SK-N-SH (cell line): Measurements from ENCODE around the gene PPP1CA. TPM values are rescaled to one million over a fixed set of nuclear protein-coding genes. Genes with fewer than 3 reads are reported as not detected.

Experiments
- CTCF ChIA-PET: fragments of 300-600, 350-600 bp; formaldehyde crosslinking; extraction: SDS; loops from one replicate; lab custom pipeline; 2021; lab: Yijun Ruan, JAX
- POLR2A ChIA-PET: fragments of 350-600 bp; sonication (Branson Sonifier 250); formaldehyde crosslinking; extraction: SDS; loops from one replicate; lab custom pipeline; 2020; ENCODE audit warnings: antibody characterized with exemption, inconsistent platforms; lab: Yijun Ruan, JAX
- DNase-seq: peaks from one replicate; pipeline ENCODE4 v3.0.0; 2012
- H2AFZ ChIP-seq: fragments of 200-600 bp; sonication (generic); 2 replicates; pipeline ENCODE4 v1.8.1; 2016; ENCODE audit warnings: antibody characterized with exemption, mild to moderate bottlenecking, low read depth
- H3F3A ChIP-seq: fragments of 200-600 bp; sonication (generic); replicated peaks from 2 replicates; pipeline ENCODE3; 2016; ENCODE audit warnings: antibody characterized with exemption, mild to moderate bottlenecking; ENCODE audit not compliant: insufficient read depth
- H3K27ac ChIP-seq, 2 experiments: fragments of 200-500 bp in 1 of 2; fragments of 200-600 bp in 1 of 2; sonication (Bioruptor generic) in 1 of 2; sonication (generic), shearing (Covaris generic) in 1 of 2; 2 replicates each; pipeline versions ENCODE4 v1.5.1 to v1.6.1; 2014 to 2016; ENCODE audit warnings: low read depth in 2 of 2, inconsistent platforms in 1 of 2, low read length in 1 of 2, mild to moderate bottlenecking in 1 of 2, mixed read lengths in 1 of 2
- H3K27me3 ChIP-seq: fragments of 200-600 bp; sonication (generic), shearing (Covaris generic); 2 replicates; pipeline ENCODE4 v1.6.1; 2016; ENCODE audit warnings: mixed run types; ENCODE audit not compliant: insufficient read depth
- H3K36me3 ChIP-seq, 2 experiments: fragments of 200-500 bp in 1 of 2; fragments of 200-600 bp in 1 of 2; sonication (Bioruptor generic) in 1 of 2; sonication (generic) in 1 of 2; replicated peaks in 1 of 2; 2 replicates each; pipeline versions ENCODE3 to v1.5.1; 2014 to 2016; ENCODE audit warnings: low read length in 1 of 2, mild to moderate bottlenecking in 1 of 2; ENCODE audit not compliant: insufficient read depth in 2 of 2, control insufficient read depth in 1 of 2
- H3K4me1 ChIP-seq, 2 experiments: fragments of 200-500 bp in 1 of 2; fragments of 200-600 bp in 1 of 2; sonication (Bioruptor generic) in 1 of 2; sonication (generic), shearing (Covaris generic) in 1 of 2; 2 replicates each; pipeline versions ENCODE4 v1.5.1 to v1.6.1; 2014 to 2016; ENCODE audit warnings: low read depth in 1 of 2, low read length in 1 of 2, mixed run types in 1 of 2; ENCODE audit not compliant: insufficient read depth in 2 of 2, control insufficient read depth in 1 of 2
- H3K4me2 ChIP-seq: fragments of 200-600 bp; sonication (generic), shearing (Covaris generic); 2 replicates; pipeline ENCODE4 v1.6.1; 2017; ENCODE audit warnings: mixed run types
- H3K4me3 ChIP-seq, 2 experiments: fragments of 200-500 bp in 1 of 2; fragments of 200-600 bp in 1 of 2; sonication (Bioruptor generic) in 1 of 2; sonication (generic), shearing (Covaris generic) in 1 of 2; 2 replicates each; pipeline versions ENCODE4 v1.5.1 to v1.8.1; 2014 to 2016; ENCODE audit warnings: low read depth in 2 of 2, inconsistent platforms in 1 of 2, low read length in 1 of 2, mild to moderate bottlenecking in 1 of 2, mixed read lengths in 1 of 2, moderate library complexity in 1 of 2
- H3K79me2 ChIP-seq: fragments of 200-600 bp; sonication (generic); 2 replicates; pipeline ENCODE4 v1.8.1; 2017; ENCODE audit warnings: mild to moderate bottlenecking; ENCODE audit not compliant: insufficient read depth
- H3K9ac ChIP-seq: fragments of 200-600 bp; sonication (generic); 2 replicates; pipeline ENCODE4 v1.6.1; 2017; ENCODE audit warnings: mixed run types
- H3K9me2 ChIP-seq: fragments of 200-600 bp; sonication (generic); 2 replicates; pipeline ENCODE4 v1.6.1; 2017; ENCODE audit warnings: mixed run types
- H3K9me3 ChIP-seq: fragments of 200-600 bp; sonication (generic); 2 replicates; pipeline ENCODE4 v1.6.1; 2017; ENCODE audit warnings: mixed run types, mild to moderate bottlenecking, moderate library complexity
- H4K20me1 ChIP-seq: fragments of 200-600 bp; sonication (generic); 2 replicates; pipeline ENCODE4 v1.6.1; 2017; ENCODE audit warnings: mild to moderate bottlenecking, mixed run types; ENCODE audit not compliant: insufficient read depth
- CHD2 ChIP-seq: fragments of 150-350 bp; IDR thresholded peaks from 2 replicates; pipeline ENCODE4 v1.6.1; 2018; ENCODE audit warnings: low read length; ENCODE audit not compliant: partially characterized antibody
- EP300 ChIP-seq, 2 experiments: IDR thresholded peaks; 2 replicates each; pipeline versions ENCODE4 v1.4.0 to v1.6.1; 2012; ENCODE audit warnings: borderline replicate concordance in 1 of 2, low read depth in 1 of 2, low read length in 1 of 2
- FOSL2 ChIP-seq: IDR thresholded peaks from 2 replicates; pipeline ENCODE4 v1.4.0; 2012; ENCODE audit warnings: low read depth, mild to moderate bottlenecking, moderate library complexity, borderline replicate concordance
- FOXJ3 ChIP-seq: sonication (generic); formaldehyde crosslinking; IDR thresholded peaks from 2 replicates; pipeline ENCODE4 v1.5.1; 2020; ENCODE audit warnings: mild to moderate bottlenecking, missing genetic modification reagents
- JUND ChIP-seq: IDR thresholded peaks from 2 replicates; pipeline ENCODE4 v1.4.0; 2012
- MEF2A ChIP-seq: IDR thresholded peaks from 2 replicates; pipeline ENCODE4 v1.4.0; 2012; ENCODE audit warnings: low read depth, borderline replicate concordance
- NRF1 ChIP-seq: IDR thresholded peaks from 2 replicates; pipeline ENCODE4 v1.6.1; 2012; ENCODE audit warnings: low read depth, mild to moderate bottlenecking, low read length
- YY1 ChIP-seq: IDR thresholded peaks from 2 replicates; pipeline ENCODE4 v1.4.0; 2012; ENCODE audit warnings: low read depth, mild to moderate bottlenecking
- WGBS: methylation state at CpG from one replicate; pipeline ENCODE4 v1.1.6; 2017; ENCODE audit warnings: low lambda C conversion rate; 5-methylcytosine and 5-hydroxymethylcytosine counted together
- polyA plus RNA-seq, 3 experiments: library from polyadenylated mRNA; depleted of rRNA; stranded (reverse); fragments of >200 nt; gene quantifications; 2 replicates each; pipeline ENCODE4 v1.2.3, GENCODE V29; 2012
- TF ChIP-seq, protein P1 (sequence below): IDR thresholded peaks from 2 replicates; pipeline ENCODE4 v1.4.0; 2012; ENCODE audit warnings: low read depth, borderline replicate concordance
- TF ChIP-seq, protein P2 (sequence below): fragments of 150-350 bp; IDR thresholded peaks from 2 replicates; pipeline ENCODE4 v1.6.1; 2017; ENCODE audit warnings: antibody characterized with exemption, low read length, low read depth, borderline replicate concordance
- TF ChIP-seq, protein P3 (sequence below): fragments of 150-350 bp; IDR thresholded peaks from 2 replicates; pipeline ENCODE4 v1.6.1; 2016; ENCODE audit warnings: mild to moderate bottlenecking, low read depth, low read length
- TF ChIP-seq, protein P4 (sequence below): IDR thresholded peaks from 2 replicates; pipeline ENCODE4; 2012

The PPP1CA gene
- polyA plus RNA-seq, 1 of the 3 experiments (the other 2 are of a cell fraction), result 261 TPM

DNA sequence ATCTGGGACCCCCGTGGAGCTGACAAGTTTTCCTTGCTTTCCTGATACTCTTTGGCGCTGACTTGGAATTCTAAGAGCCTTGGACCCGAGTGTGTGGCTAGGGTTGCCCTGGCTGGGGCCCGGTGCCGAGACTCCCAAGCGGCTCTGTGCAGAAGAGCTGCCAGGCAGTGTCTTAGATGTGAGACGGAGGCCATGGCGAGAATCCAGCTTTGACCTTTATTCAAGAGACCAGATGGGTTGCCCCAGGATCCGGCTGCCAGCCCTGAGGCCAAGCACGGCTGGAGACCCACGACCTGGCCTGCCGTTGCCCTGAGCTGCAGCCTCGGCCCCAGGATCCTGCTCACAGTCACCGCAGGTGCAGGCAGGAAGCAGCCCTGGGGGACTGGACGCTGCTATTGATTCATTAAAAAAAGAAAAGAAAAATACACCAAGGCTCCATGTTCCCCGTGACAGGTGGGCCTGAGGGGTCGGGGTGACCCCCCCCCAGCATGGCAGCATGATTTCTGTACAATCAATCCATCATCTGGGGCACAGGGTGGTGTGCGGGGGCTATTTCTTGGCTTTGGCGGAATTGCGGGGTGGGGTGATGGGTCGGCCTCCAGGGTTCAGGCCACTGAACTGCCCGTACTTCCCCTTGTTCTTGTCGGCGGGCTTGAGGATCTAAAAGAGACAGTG, 3.5 kb downstream of the PPP1CA start:
- 91% methylated on average over 13 of the region's 24 CpGs for WGBS
- H3K9me2 ChIP-seq, result no peaks in the 10 kb centered on the region
- no peak overlapping the region for H3K4me3 ChIP-seq
- DNase-seq, result no peak
- H3K4me2 ChIP-seq, result no peak overlapping the region
- H3K9ac ChIP-seq, result no peak overlapping the region
- peaks cover 5% of the 10 kb centered on the region for H3F3A ChIP-seq
- ChIA-PET CTCF (interaction anchor here (1.0 to 4.9 kb wide), 3 partner anchors 16 to 52 kb away, joined by 3 to 29 read pairs (median 6); no protein-coding TSS in a partner anchor), POLR2A (no interaction called here)
- H2AFZ ChIP-seq, result no peak overlapping the region
- peaks cover 14% of the 10 kb centered on the region for H4K20me1 ChIP-seq
- H3K9me3 ChIP-seq, result no peaks in the 10 kb centered on the region
- peaks cover 25% of the 10 kb centered on the region for H3K79me2 ChIP-seq
- TF ChIP-seq FOXJ3 (no peak), CHD2 (no peak)
- TF ChIP-seq, protein P1, sequence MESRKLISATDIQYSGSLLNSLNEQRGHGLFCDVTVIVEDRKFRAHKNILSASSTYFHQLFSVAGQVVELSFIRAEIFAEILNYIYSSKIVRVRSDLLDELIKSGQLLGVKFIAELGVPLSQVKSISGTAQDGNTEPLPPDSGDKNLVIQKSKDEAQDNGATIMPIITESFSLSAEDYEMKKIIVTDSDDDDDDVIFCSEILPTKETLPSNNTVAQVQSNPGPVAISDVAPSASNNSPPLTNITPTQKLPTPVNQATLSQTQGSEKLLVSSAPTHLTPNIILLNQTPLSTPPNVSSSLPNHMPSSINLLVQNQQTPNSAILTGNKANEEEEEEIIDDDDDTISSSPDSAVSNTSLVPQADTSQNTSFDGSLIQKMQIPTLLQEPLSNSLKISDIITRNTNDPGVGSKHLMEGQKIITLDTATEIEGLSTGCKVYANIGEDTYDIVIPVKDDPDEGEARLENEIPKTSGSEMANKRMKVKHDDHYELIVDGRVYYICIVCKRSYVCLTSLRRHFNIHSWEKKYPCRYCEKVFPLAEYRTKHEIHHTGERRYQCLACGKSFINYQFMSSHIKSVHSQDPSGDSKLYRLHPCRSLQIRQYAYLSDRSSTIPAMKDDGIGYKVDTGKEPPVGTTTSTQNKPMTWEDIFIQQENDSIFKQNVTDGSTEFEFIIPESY, result no peak
- TF ChIP-seq, all 33 proteins: peak for 0
- Histone ChIP-seq H3K27ac (no peak overlapping the region), H3K36me3 (peaks cover 8 to 22% of the 10 kb centered on the region in 2 experiments), H3K4me1 (peaks cover 9 to 17% of the 10 kb centered on the region in 2 experiments; a peak in 2 of 4 replicates), H3K27me3 (no peaks in the 10 kb centered on the region)

DNA sequence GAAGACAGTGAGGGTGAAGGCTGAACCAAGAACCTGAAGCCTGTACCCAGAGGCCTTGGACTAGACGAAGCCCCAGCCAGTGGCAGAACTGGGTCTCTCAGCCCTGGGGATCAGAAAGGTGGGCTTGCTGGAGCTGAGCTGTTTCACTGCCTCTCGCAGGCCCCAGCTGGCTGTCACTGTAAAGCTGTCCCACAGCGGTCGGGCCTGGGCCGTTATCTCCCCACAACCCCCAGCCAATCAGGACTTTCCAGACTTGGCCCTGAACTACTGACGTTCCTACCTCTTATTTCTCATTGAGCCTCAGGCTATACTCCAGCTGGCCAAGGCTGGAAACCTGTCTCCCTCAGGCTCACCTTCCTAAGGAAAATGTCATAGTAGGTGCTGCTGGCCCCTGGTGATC, 4.1 kb downstream of the PPP1CA start:
- Histone ChIP-seq H3K36me3 (peaks cover 8 to 22% of the 10 kb centered on the region in 2 experiments), H2AFZ (no peak overlapping the region), H3K9ac (no peak overlapping the region), H3K4me2 (no peak overlapping the region), H3K79me2 (peaks cover 27% of the 10 kb centered on the region), H3K9me3 (no peaks in the 10 kb centered on the region), H3K9me2 (no peaks in the 10 kb centered on the region), H3F3A (peaks cover 5% of the 10 kb centered on the region), H3K27me3 (no peaks in the 10 kb centered on the region), H3K4me3 (no peak overlapping the region), H3K27ac (no peak overlapping the region), H3K4me1 (peaks cover 9 to 19% of the 10 kb centered on the region in 2 experiments; a peak in 2 of 4 replicates), H4K20me1 (peaks cover 14% of the 10 kb centered on the region)
- CTCF ChIA-PET, result interaction anchor here (1.0 to 4.9 kb wide), 3 partner anchors 15 to 51 kb away, joined by 3 to 29 read pairs (median 6); no protein-coding TSS in a partner anchor
- DNase-seq, result no peak
- TF ChIP-seq, protein P2, sequence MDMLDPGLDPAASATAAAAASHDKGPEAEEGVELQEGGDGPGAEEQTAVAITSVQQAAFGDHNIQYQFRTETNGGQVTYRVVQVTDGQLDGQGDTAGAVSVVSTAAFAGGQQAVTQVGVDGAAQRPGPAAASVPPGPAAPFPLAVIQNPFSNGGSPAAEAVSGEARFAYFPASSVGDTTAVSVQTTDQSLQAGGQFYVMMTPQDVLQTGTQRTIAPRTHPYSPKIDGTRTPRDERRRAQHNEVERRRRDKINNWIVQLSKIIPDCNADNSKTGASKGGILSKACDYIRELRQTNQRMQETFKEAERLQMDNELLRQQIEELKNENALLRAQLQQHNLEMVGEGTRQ, result no peak
- TF ChIP-seq YY1 (no peak), CHD2 (no peak), MEF2A (no peak), NRF1 (no peak), EP300 (IDR thresholded peaks at IDR 0.05; ENCODE audit: borderline replicate concordance in 1 of 2, low read depth in 1 of 2, low read length in 1 of 2) (no peak), FOSL2 (no peak), JUND (no peak)
- TF ChIP-seq, protein P3, sequence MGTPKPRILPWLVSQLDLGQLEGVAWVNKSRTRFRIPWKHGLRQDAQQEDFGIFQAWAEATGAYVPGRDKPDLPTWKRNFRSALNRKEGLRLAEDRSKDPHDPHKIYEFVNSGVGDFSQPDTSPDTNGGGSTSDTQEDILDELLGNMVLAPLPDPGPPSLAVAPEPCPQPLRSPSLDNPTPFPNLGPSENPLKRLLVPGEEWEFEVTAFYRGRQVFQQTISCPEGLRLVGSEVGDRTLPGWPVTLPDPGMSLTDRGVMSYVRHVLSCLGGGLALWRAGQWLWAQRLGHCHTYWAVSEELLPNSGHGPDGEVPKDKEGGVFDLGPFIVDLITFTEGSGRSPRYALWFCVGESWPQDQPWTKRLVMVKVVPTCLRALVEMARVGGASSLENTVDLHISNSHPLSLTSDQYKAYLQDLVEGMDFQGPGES, result no peak
- TF ChIP-seq, protein P4, sequence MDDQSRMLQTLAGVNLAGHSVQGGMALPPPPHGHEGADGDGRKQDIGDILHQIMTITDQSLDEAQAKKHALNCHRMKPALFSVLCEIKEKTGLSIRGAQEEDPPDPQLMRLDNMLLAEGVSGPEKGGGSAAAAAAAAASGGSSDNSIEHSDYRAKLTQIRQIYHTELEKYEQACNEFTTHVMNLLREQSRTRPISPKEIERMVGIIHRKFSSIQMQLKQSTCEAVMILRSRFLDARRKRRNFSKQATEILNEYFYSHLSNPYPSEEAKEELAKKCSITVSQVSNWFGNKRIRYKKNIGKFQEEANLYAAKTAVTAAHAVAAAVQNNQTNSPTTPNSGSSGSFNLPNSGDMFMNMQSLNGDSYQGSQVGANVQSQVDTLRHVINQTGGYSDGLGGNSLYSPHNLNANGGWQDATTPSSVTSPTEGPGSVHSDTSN, result no peak
- POLR2A ChIA-PET, result no interaction called here
- WGBS, result 79% methylated on average over 5 of the region's 6 CpGs
